ENCODE data around the gene MYO1D. TPM values are rescaled to one million over a fixed set of nuclear protein-coding genes. Genes with fewer than 3 reads are reported as not detected.

Gene MYO1D
- total RNA-seq, 4 donors from 2014 or later, result 70.5 to 92.3 (median 72.7) TPM

DNA sequence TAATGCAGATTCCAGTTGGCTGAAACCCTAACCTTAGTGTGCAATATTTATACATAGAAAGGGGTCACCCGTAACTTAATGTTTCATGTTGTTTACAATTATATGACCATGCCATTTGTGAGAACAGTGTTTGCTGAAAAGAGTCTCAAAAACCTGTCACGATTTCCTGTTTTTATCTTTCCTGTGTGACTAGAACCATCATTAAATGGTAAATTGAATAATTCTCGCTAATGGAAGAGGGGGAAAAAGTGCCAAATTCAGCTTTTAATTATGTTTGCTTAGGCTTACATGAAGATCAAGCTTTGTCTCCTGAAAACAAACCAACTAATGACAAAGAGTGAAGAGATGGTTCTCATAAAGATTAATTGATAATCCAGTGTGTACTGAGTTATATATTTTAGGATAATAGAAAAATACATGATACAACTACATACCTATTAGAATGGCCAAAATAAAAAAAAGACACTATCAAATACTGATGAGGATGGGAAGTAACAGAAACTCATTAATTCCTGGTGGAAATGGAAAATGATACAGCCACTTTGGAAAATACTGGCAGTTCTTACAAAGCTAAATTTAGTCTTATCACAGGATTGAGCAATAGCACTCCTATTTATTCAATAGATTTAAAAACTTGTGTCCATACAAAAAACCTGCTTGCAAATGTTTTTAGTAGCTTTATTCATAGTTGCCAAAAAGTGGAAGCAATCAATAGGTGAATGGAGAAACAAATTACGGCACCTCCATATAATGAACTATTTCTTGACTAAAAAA lies 248.5 kb downstream of the MYO1D start:
- no peak for DNase-seq (ENCODE audit: low spot score in 2 of 2)
- no peak for TF ChIP-seq CTCF (IDR thresholded peaks at IDR 0.05)
- no peak for TF ChIP-seq POLR2AphosphoS5 (IDR thresholded peaks at IDR 0.05)
- no peak for TF ChIP-seq POLR2A (IDR thresholded peaks at IDR 0.05)
- no peak for TF ChIP-seq EP300 (IDR thresholded peaks at IDR 0.05)
- Histone ChIP-seq H3K9me3 (no peaks in the 10 kb centered on the region), H3K4me1 (no peaks in the 10 kb centered on the region), H3K27me3 (no peaks in the 10 kb centered on the region), H3K4me3 (no peak overlapping the region), H3K27ac (no peak overlapping the region), H3K36me3 (peaks cover 3% of the 10 kb centered on the region)
- 84% methylated on average over 4 of the region's 4 CpGs for whole genome bisulfite sequencing

GRCh38 chr17:32627239-32627996 lies 249.5 kb downstream of the MYO1D start:
- Histone ChIP-seq H3K9me3 (no peaks in the 10 kb centered on the region), H3K27me3 (no peaks in the 10 kb centered on the region), H3K4me3 (no peak overlapping the region), H3K27ac (no peak overlapping the region), H3K36me3 (peaks cover 3% of the 10 kb centered on the region), H3K4me1 (no peaks in the 10 kb centered on the region)
- TF ChIP-seq CTCF (IDR thresholded peaks at IDR 0.05) (no peak), EP300 (IDR thresholded peaks at IDR 0.05) (no peak), POLR2A (IDR thresholded peaks at IDR 0.05) (no peak), POLR2AphosphoS5 (IDR thresholded peaks at IDR 0.05) (no peak)
- DNase-seq (ENCODE audit: low spot score in 2 of 2), result no peak
- 83% methylated on average over 15 of the region's 15 CpGs for WGBS

- peaks cover 3% of the 10 kb centered on the region for H3K36me3 ChIP-seq
- no peak overlapping the region for H3K4me3 ChIP-seq
- no peaks in the 10 kb centered on the region for H3K4me1 ChIP-seq
- no peak for TF ChIP-seq CTCF (IDR thresholded peaks at IDR 0.05)
- TF ChIP-seq POLR2AphosphoS5 (IDR thresholded peaks at IDR 0.05), result no peak
- TF ChIP-seq POLR2A (IDR thresholded peaks at IDR 0.05), result no peak
- no peak for TF ChIP-seq EP300 (IDR thresholded peaks at IDR 0.05)
- WGBS, result 46% methylated on average over 6 of the region's 6 CpGs
- H3K9me3 ChIP-seq, result no peaks in the 10 kb centered on the region
- no peak for DNase-seq (ENCODE audit: low spot score in 2 of 2)
- no peak overlapping the region for H3K27ac ChIP-seq
- no peaks in the 10 kb centered on the region for H3K27me3 ChIP-seq
Observed at GRCh38 chr17:32626379-32626791, 250.5 kb downstream of the MYO1D start.

DNA sequence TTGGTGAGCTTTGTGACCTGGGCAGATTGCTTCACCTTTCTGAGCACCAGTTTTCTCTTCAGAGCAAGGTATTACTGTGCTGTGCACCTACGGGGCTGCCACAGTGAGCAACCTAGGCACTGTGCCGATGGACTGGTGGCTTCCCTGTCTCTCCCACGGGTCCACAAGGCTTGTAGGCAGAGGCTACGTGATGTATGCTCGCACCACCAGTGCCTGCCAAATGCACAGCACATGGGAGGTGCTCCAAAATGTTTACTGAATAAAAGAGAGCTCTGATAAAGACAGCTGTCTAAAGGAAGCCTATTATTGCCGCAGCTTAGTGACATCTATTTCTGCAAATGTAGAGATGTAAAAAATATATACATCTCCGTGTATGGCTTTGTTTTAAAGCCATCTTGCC lies 251.0 kb downstream of the MYO1D start:
- WGBS, result 71% methylated on average over 6 of the region's 7 CpGs
- DNase-seq (ENCODE audit: low spot score in 2 of 2), result no peak
- TF ChIP-seq POLR2A (IDR thresholded peaks at IDR 0.05) (no peak), POLR2AphosphoS5 (IDR thresholded peaks at IDR 0.05) (no peak), EP300 (IDR thresholded peaks at IDR 0.05) (no peak), CTCF (IDR thresholded peaks at IDR 0.05) (no peak)
- Histone ChIP-seq H3K36me3 (peaks cover 3% of the 10 kb centered on the region), H3K4me1 (no peaks in the 10 kb centered on the region), H3K4me3 (no peak overlapping the region), H3K27me3 (no peaks in the 10 kb centered on the region), H3K9me3 (no peaks in the 10 kb centered on the region), H3K27ac (no peak overlapping the region)

DNA sequence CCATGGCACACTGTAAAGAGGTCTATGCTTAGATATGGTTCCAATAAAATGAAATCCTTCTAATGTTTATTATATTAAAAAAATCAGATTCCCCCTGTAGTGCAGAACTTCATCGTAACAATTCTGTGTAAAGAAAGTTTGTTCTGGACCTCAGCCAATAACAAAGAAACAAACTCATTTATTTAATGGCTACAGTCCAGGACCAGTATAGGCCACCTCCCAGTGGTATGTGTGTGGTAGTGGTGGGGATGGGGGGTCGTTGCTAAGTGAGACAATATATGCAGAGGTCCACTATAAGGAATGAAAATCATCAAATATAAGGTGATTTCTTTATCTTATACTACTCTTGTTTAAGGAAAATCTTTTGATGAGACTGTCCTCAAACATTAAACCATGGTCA lies 253.7 kb downstream of the MYO1D start:
- no peaks in the 10 kb centered on the region for H3K9me3 ChIP-seq
- H3K27ac ChIP-seq, result no peak overlapping the region
- H3K4me3 ChIP-seq, result no peak overlapping the region
- no peaks in the 10 kb centered on the region for H3K27me3 ChIP-seq
- WGBS, result 78% methylated on average over 2 of the region's 2 CpGs
- DNase-seq (ENCODE audit: low spot score in 2 of 2), result no peak
- TF ChIP-seq EP300 (IDR thresholded peaks at IDR 0.05) (no peak), POLR2A (IDR thresholded peaks at IDR 0.05) (no peak), POLR2AphosphoS5 (IDR thresholded peaks at IDR 0.05) (no peak), CTCF (IDR thresholded peaks at IDR 0.05) (no peak)
- H3K4me1 ChIP-seq, result no peaks in the 10 kb centered on the region
- H3K36me3 ChIP-seq, result no peaks in the 10 kb centered on the region

All from suprapubic skin (tissue), 4 donors.